ENCODE data around the gene TSPAN33.

TSPAN33 gene

DNA sequence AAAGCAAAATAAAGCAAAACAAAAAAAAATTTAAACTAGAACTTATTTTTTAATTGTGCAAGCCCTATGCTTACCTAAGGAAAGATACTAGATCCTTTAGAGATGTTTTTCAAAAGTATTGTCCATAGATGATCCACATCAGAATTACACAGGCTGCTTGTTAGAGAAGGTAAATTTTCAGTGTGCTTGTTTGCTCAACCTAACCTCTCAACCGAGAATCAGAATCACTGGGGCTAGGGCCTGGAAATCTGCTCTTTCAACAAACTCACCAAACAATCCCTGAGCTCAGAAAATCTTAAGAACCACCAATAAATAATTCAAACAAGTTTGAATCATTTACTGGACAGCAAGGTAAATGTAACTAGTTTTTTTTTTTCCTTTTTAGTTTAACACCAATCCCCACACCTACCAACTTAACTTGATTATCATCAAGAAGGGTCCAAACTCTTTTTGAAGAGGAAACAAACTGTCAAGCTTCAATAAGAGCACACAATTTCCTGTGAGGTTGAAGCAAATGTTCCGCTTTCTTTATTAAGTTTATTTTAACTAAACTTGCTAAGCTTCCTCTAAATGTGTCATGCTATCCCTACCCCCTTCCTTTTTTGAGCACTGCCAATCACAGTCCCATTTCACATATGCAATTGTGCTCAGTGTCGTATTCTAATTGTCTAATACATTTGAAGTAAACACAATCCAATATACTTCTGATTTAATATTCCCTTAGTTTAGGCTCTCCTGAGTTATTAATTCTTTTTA is 7.4 kb upstream of the TSPAN33 start:
- no peak for DNase-seq

DNA sequence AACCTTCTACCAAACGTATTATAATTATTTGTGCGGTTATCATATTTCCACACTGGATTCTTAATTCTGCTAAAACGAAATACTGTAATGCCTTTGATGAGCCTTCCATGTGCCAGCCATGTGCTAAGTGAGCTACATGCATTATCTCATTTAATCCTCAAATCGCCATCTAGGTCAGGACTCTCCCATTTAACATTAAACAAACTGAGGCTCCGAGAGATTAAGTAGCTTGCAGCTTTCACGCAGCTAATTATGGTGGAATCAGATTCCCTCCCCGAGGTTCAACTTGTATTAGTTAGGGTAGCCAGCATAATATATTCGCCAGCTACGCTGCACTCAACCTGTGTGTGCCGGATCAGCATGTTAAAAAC is 798 bp upstream of the TSPAN33 start:
- no peak for DNase-seq

DNA sequence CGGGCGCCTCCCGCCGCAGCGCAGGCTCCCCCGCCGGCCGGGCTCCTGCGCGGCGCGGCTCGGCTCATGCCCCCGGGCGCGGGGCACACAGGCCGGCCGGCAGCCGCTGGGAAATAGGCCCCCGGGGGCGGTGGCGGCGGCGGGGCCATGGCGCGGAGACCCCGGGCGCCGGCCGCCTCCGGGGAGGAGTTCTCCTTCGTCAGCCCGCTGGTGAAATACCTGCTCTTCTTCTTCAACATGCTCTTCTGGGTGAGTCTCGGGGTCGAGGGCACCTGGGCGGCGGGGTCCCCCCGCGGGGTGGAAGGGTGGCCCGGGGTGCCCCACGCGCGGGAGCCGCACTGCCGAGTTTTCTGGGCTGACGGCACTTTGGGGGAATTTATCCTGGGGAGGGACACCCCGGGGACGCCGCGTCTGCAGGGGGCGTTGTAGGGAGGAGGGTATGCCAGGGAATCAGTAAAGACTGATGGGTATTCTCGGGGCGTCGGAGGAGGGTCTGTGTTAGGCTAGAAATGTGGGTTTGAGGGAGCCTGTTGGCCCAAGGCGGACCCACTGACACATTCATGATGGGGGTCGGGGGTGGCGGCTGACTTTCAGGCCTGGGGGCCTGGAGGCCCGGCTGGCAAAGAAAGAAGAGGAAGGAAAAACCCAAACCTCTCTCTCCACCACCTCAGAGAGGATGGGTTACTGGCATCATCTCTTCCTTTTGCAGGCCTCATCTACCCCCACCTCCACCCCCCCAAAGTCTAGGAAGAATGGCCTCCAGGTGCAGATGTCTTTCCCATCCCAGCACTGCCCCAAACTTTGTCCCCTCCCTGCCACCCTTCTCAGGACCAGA is 544 bp downstream of the TSPAN33 start:
- no peak for DNase-seq

- no peak for DNase-seq
Observed at GRCh38 chr7:129146237-129146979, 1.9 kb downstream of the TSPAN33 start.

- no peak for DNase-seq
Observed at GRCh38 chr7:129147731-129148130, 3.2 kb downstream of the TSPAN33 start.

DNA sequence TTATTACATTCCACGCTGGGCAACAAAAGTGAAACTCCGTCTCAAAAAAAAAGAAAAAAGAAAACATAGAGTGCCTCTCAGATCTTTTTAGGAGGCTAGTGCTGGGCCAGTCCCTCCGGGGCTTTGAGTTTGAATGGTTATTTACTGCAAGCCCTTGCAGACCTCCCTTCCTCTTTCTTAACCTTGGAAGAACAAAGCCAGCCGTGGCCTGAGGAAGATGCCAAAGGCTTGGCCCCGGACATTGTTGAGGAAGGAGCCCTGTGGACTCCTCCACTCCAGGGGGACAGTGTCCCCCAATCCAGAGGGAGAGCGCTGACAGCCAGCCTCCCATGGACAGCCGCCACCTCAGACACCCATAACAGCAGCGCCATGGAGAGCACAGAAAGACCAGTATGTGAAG is 5.0 kb downstream of the TSPAN33 start:
- DNase-seq = no peak

DNA sequence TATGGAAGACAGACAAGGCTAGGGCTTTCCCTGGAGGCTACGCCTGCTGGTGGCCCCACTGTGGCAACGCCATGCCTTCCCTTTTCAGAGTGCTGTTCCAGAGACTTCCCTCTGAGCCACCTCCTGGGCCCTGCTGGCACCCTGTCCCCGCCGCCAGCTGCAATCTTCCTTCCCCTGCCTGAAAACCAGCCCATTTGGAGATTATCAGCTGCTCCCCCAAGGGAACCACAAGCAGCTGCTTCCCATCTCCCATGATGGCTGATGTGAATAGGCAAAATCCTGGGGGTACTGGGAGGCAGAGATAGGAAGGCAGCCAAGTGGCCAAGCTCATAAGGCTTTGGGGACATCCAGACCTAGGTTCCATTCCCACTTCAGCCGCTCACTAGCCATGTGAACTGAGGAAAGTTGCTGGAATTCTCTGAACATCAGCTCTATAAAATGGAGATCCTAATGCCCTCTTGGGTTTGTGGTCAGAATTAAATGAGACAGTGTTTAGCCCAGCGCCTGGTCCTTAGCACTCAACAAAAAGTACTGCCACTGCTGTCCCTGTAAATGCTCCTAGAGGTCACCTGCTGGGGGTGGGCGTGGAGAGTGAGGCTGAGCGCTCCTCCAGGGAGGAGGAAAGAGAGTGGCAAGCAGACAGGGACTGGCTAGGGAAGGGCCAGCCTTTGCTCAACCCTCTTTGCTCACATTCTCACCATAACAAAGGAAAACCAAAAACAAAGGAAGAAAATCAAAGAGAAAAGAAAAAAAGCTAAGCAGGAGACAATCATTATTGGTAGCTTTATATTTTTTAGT is 5.9 kb downstream of the TSPAN33 start:
- no peak for DNase-seq

DNA sequence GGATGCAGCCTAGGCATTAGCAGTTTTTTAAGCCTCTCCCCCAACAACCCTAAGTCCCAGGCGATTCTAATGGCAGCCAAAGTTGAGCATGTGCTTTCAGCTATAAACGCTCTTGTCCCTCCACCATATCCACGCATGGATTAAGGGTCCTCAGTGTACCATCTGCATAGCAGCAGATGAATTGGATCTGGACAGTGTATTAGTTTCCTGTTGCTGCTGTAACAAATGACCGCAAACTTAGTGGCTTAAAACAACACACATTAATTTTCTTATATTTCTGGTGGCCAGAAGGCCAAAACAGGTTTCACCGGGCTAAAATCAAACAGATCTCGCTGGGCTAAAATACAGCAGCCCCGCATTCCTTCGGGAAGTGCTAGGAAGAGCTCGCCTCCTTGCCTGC is 13.1 kb downstream of the TSPAN33 start:
- DNase-seq = no peak

DNA sequence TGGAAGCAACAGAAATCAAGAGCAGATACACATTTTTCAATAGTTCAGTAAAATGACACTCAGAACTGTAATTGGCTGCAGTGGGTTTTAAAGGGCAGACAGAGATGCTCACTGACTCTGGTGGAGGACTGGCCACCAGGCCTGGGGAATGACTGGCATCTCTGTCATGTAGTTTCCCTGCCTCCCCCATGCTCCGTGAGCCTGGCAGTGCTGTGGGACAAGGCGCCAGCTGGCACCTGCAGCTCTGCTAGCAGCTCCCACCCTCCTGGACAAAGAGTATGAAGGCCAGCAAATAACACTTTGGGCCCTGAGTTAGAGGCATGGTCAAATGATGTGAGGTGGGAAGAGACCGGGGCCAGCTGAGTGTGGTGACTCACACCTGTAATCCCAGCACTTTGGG is 15.0 kb downstream of the TSPAN33 start:
- DNase-seq = no peak

GRCh38 chr7:129160161-129160905 is 15.8 kb downstream of the TSPAN33 start:
- DNase-seq = no peak

DNA sequence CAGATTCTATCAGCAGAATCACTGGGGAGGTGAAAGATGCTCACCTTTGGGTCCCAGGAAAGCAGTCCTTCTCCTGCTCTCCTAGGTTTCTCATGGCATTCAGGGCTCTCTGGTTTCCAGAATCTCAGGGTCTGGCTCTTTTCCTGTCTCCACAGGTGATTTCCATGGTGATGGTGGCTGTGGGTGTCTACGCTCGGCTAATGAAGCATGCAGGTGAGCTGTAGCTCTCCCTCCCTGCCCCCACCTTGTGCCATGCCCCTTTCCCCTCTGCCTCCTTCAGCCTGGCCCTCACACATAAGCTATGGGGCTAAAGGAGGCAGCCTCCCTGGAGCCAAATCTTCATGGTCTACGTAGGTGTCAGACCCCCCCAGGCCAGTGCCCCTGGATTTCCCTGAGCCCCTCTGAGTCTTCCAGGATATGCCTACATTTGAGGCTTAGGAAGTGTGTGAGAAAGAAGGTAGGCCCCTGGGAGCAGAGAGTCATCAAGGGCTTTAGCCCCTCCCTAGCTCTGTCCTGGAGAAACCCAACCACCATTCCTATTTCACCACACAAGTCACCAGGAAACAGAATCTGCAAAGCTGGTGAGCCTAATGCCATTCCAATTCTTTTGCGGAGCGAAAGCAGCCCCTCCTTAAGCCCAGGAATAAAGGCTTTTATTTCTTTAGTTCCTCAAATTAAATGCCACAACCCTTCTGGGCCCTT is 17.2 kb downstream of the TSPAN33 start:
- no peak for DNase-seq

- no peak for DNase-seq
Observed at GRCh38 chr7:129162732-129163131, 18.2 kb downstream of the TSPAN33 start.

DNA sequence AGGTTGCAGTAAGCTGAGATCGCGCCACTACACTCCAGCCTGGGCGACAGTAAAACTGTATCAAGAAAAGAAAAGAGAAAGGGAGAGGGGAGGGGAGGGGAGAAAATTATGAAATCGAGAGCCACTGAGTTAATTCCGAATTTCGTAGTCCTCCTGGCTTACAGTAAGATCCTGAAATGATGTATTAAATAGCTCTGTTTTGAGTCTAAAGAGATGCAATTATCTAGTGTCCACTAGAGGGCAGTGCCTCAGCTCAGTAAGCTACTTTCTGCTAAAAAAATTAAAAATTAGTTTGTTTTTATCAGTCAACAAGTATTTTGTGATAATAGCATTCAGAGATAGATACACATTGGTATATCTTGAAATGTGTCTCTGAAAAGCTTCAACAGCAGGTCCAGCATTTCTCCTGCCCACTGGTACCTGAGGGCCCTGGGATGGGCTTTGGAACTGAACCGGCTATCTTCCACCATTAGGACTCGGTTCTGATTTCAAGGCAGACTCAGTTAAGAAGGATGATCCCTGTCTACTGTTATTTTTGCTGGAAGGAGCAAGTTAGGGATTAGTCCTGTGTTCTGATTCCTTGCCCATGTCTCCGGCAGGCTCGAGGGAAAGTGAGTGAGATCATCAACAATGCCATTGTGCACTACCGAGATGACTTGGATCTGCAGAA is 19.5 kb downstream of the TSPAN33 start:
- peak; percentile 46 for DNase-seq

- no peak for DNase-seq
Observed at GRCh38 chr7:129166745-129167144, 22.2 kb downstream of the TSPAN33 start.

DNA sequence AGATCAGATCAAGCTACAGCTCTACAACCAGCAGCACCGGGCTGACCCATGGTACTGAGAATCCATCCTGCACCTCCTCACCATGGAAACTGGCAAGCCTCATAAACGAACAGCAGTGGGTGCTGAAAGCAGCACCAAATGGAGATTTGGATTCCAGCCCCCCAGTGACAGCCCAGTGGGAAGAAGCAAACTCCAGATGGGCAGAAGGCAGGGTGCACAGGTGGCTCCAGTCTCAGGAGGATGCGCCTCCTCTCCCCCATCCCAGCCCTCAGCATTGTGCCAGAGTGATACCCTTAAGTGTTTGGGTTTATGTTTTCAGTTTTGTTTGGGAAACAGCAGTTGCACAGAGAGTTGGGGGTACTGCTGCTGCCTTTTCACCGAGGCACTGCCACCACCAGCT is 23.3 kb downstream of the TSPAN33 start:
- no peak for DNase-seq

DNA sequence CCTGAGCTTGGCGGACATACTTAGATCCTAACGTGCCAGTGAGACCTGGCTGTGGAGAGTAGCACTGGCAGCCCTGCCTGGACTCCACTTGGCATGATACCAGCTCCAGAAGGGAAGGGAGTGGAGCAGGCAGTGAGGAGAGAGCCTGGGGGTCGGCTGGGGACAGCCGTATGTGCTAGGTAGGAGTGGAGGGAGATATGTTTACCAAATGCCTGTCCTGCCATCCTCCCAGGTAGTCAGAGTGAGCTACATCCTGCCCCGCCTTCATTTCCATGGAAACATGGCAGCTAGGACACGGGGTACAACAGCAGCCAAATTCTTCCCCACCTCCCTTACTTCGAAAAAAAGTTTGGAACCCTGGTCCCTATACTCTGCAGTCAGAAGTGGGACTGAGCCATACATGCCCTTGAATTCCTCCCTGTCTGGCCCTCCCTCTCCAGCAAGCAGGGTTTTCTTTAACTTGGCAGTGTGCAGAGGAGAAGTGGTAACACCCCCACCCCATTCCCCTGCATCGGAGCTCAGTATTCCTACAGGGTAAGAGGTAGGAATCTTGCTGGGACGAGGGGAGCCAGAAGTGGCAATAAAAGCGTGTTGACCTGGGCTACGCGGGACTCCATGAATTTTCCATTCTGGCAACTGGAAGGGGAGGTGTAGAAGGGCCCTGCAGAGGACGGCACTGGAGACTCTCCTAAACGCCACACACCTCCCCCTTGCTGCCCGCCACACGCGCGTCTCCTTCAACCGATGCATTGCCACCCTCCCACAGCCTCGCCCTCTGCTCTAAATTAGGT is 23.9 kb downstream of the TSPAN33 start:
- no peak for DNase-seq

DNA sequence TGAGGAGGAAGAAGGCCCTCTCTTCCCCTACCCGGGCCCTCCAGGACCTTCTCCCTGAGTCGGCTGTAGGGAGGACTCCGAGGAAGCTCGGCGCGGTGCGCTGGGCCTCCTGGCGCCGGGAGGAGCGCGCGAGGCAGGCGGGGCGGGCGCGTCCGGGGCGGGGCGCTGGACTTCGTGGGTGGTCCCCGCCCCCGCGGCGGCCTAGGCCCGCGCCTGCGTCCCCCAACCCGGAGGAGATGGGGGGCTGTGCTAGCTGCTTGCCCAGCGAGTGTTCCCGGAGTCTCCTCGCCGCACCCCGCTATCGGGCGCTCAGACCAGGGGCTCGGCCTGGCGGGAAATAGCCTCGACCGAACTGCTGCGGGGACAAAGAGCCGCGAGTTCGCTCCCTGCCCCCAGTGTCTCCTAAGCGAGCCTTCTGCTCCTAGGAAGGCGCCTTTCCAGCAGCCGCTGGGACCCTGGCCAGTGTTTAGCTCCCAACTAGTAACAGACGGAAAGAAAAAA is 24.7 kb downstream of the TSPAN33 start:
- peak; percentile 33 for DNase-seq

DNA sequence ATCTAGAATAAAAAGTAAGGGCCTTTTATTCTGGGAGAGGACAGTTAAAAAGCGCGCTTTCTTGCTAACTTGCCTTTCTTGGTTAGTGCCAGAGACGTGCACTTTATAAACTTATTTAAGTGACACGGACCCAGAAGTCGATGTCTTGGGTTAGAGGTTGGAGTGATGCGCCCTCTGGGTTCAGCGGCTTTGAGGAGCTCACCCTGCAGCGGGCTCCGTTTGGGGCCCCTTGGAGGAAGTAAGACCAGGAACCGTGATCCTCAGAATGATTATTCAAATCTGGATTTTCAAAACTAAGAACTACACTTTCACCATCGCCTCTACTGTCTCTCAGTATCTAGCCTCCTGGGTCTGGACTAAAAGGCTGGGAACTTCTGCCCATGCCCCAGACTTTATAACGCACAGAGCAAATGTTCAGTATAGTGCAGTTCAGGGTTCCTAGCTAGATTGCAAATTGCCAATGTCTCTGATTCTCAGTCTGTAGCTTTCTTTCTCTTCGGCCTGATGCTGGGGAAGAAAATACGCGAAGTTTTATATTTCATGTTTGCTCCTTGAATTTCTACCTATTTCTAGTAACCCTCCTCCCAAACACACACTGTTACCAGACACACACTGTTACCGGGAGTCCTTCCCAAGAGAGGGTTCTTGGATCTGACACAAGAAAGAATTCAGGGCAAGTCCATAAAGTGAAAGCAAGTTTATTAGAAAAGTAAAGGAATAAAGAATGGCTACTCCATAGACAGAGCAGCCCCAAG is 25.4 kb downstream of the TSPAN33 start:
- DNase-seq = no peak

DNA sequence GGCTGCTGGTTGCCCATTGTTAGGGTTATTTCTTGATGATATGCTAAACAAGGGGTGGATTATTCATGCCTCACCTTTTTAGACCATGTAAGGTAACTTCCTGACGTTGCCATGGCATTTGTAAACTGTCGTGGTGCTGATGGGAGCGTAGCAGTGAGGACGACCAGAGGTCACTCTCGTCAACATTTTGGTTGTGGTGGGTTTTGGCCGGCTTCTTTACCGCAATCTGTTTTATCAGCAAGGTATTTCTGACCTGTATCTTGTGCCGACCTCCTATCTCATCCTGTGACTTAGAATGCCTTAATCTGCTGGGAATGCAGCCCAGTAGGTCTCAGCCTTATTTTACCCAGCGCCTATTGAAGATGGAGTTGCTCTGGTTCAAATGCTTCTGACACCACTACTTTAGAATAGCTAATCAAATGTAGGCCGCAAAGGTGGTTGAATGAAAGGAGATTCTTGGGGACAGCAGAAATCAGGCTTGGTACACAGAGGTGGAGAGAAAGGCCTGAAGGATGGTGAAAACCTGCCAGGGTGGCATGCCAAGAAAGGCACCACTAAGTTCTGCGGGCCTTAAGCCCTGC is 26.0 kb downstream of the TSPAN33 start:
- DNase-seq = no peak
